K562 (cell line): ENCODE data around the gene FRAT1. TPM values are rescaled to one million over a fixed set of nuclear protein-coding genes. Genes with fewer than 3 reads are reported as not detected.
A peak's percentile ranks its signal among the peaks of the same experiment; 100 is the strongest.

Source experiments
- ATF7 ChIP-seq: fragments of 450-650 bp; IDR thresholded peaks from 2 replicates; pipeline ENCODE4 v1.7.1; 2014; ENCODE audit warnings: mild to moderate bottlenecking, moderate library complexity
- CREB1 ChIP-seq, 2 experiments: sonication (generic) in 1 of 2; formaldehyde crosslinking in 1 of 2; IDR thresholded peaks; 2 replicates each; pipeline versions ENCODE4 v1.6.1 to v1.8.0; 2012 to 2022; ENCODE audit warnings: inconsistent platforms in 1 of 2, mild to moderate bottlenecking in 1 of 2, missing genetic modification reagents in 1 of 2, moderate library complexity in 1 of 2
- EP400 ChIP-seq: fragments of 450-650 bp; IDR thresholded peaks from 2 replicates; pipeline ENCODE4 v1.6.1; 2017; ENCODE audit warnings: antibody characterized with exemption, mild to moderate bottlenecking, moderate library complexity
- HOMEZ ChIP-seq: fragments of 250-450 bp; sonication (Bioruptor Pico); IDR thresholded peaks from 2 replicates; pipeline ENCODE4 v1.4.0; 2020; ENCODE audit warnings: mild to moderate bottlenecking, moderate library complexity
- JUND ChIP-seq, 2 experiments: IDR thresholded peaks; 2 replicates in 1 of 2; 3 replicates in 1 of 2; pipeline ENCODE4 v1.6.1; 2011; ENCODE audit warnings: borderline replicate concordance in 2 of 2, low read depth in 2 of 2, low read length in 2 of 2, improper control_type of control experiment in 1 of 2, missing biosample characterization in 1 of 2, missing genetic modification characterization in 1 of 2, missing genetic modification reagents in 1 of 2
- MXD1 ChIP-seq: fragments of 250-450 bp; sonication (Bioruptor Pico); IDR thresholded peaks from 2 replicates; pipeline ENCODE4 v1.8.0; 2021; ENCODE audit warnings: borderline replicate concordance, mild to moderate bottlenecking, moderate library complexity; ENCODE audit not compliant: poor library complexity, severe bottlenecking
- RBM39 ChIP-seq: fragments of 200-400 bp; formaldehyde crosslinking; optimal IDR thresholded peaks from 2 replicates; pipeline ENCODE3; 2018; ENCODE audit warnings: low read depth, low read length
- TRIM25 ChIP-seq: fragments of 450-650 bp; IDR thresholded peaks from 2 replicates; pipeline ENCODE4 v1.7.0; 2016; ENCODE audit warnings: borderline replicate concordance
- YY1 ChIP-seq, 3 experiments: IDR thresholded peaks; 2 replicates each; pipeline ENCODE4 v1.6.1; 2011; ENCODE audit warnings: low read length in 2 of 3, mild to moderate bottlenecking in 2 of 3, moderate library complexity in 2 of 3, borderline replicate concordance in 1 of 3, control low read depth in 1 of 3, low read depth in 1 of 3; ENCODE audit not compliant: insufficient read depth in 3 of 3, insufficient replicate concordance in 2 of 3, control insufficient read depth in 1 of 3, insufficient read length in 1 of 3; ENCODE audit errors: extremely low read depth in 1 of 3
- ZNF239 ChIP-seq: fragments of 250-450 bp; sonication (Bioruptor Pico); IDR thresholded peaks from 2 replicates; pipeline ENCODE4 v1.4.0; 2020; ENCODE audit warnings: mild to moderate bottlenecking
- polyA plus RNA-seq, 8 experiments: library from polyadenylated mRNA; depleted of rRNA in 4 of 8; stranded (reverse) in 5 of 8; unstranded in 3 of 8; fragments of >200 nt; fragmentation: Nextera tagmentation in 2 of 8; fragmentation: Illumina TruSeq in 1 of 8; extraction: Ambion mirVana in 2 of 8; extraction: Trizol in 1 of 8; gene quantifications; 2 replicates each; pipeline versions ENCODE4 v1.2.1 to v1.2.3, GENCODE V29; 2011 to 2014; ENCODE audit warnings: inconsistent platforms in 1 of 8, missing spikeins in 1 of 8
- total RNA-seq, 7 experiments: library from RNA; depleted of rRNA in 6 of 7; stranded (reverse); fragments of >200 nt in 6 of 7; fragmentation: Illumina TruSeq in 2 of 7; extraction: Trizol in 2 of 7; gene quantifications; 2 replicates each; pipeline versions ENCODE4 v1.2.1 to v1.2.3, GENCODE V29; 2011 to 2021; ENCODE audit warnings: low replicate concordance in 1 of 7
- TF ChIP-seq, protein P1 (sequence below): sonication (generic); formaldehyde crosslinking; IDR thresholded peaks from 2 replicates; pipeline ENCODE4 v1.8.0; 2022; ENCODE audit warnings: missing genetic modification reagents, mild to moderate bottlenecking, moderate library complexity, borderline replicate concordance
- TF ChIP-seq, protein P2 (sequence below), 2 experiments: fragments of 450-650 bp; conservative IDR thresholded peaks; 2 replicates each; pipeline ENCODE4 v1.6.1; 2017; ENCODE audit warnings: mild to moderate bottlenecking in 2 of 2, moderate library complexity in 2 of 2
- TF ChIP-seq, protein P3 (sequence below), 3 experiments: IDR thresholded peaks in 2 of 3; conservative IDR thresholded peaks in 1 of 3; 2 replicates each; pipeline ENCODE4 v1.5.1; 2011 to 2012; ENCODE audit warnings: low read length in 3 of 3, mild to moderate bottlenecking in 3 of 3, control low read depth in 2 of 3, improper control_type of control experiment in 1 of 3, inconsistent platforms in 1 of 3, low read depth in 1 of 3, mixed read lengths in 1 of 3, moderate library complexity in 1 of 3; ENCODE audit not compliant: insufficient read depth in 2 of 3

The FRAT1 gene
- total and polyA plus RNA-seq, 9 of the 15 experiments (the other 6 are each of a cell fraction or from before 2014, with no cell fraction given) = 0.11 to 4.6 (median 1.4) TPM

GRCh38 chr10:97332591-97333350, 13.7 kb downstream of the FRAT1 start (continued):
- TF ChIP-seq, protein P1, sequence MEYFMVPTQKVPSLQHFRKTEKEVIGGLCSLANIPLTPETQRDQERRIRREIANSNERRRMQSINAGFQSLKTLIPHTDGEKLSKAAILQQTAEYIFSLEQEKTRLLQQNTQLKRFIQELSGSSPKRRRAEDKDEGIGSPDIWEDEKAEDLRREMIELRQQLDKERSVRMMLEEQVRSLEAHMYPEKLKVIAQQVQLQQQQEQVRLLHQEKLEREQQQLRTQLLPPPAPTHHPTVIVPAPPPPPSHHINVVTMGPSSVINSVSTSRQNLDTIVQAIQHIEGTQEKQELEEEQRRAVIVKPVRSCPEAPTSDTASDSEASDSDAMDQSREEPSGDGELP = 0 out of 2 replicates have a peak, but pooled peaks have one; percentile 2
- no peak for TF ChIP-seq YY1 (IDR thresholded peaks at IDR 0.05; ENCODE audit: borderline replicate concordance in 1 of 3, control insufficient read depth in 1 of 3, extremely low read depth in 1 of 3, insufficient read depth in 3 of 3, insufficient read length in 1 of 3, insufficient replicate concordance in 2 of 3, low read depth in 1 of 3, low read length in 2 of 3)
- 0 out of 2 replicates have a peak, but pooled peaks have one; percentile 20 for TF ChIP-seq TRIM25
- TF ChIP-seq, protein P2, sequence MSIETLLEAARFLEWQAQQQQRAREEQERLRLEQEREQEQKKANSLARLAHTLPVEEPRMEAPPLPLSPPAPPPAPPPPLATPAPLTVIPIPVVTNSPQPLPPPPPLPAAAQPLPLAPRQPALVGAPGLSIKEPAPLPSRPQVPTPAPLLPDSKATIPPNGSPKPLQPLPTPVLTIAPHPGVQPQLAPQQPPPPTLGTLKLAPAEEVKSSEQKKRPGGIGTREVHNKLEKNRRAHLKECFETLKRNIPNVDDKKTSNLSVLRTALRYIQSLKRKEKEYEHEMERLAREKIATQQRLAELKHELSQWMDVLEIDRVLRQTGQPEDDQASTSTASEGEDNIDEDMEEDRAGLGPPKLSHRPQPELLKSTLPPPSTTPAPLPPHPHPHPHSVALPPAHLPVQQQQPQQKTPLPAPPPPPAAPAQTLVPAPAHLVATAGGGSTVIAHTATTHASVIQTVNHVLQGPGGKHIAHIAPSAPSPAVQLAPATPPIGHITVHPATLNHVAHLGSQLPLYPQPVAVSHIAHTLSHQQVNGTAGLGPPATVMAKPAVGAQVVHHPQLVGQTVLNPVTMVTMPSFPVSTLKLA (conservative IDR thresholded peaks at IDR 0.05) = 0 out of 4 replicates have a peak, but pooled peaks have one; percentile 15 to 31
- no peak for TF ChIP-seq ZNF239 (CRISPR knock-in tag)
- TF ChIP-seq ATF7 = 0 out of 2 replicates have a peak, but pooled peaks have one; percentile 4
- TF ChIP-seq CREB1 (IDR thresholded peaks at IDR 0.05) = no peak
- no peak for TF ChIP-seq CREB1 (CRISPR knock-in tag; IDR thresholded peaks at IDR 0.05)
- peak; percentile 10 for TF ChIP-seq RBM39
- TF ChIP-seq JUND (IDR thresholded peaks at IDR 0.05; ENCODE audit: borderline replicate concordance, low read depth, low read length) = 0 out of 2 replicates have a peak, but pooled peaks have one; percentile 2
- no peak; the same call in 1 of the 3 replicates for TF ChIP-seq JUND (tag; IDR thresholded peaks at IDR 0.05; ENCODE audit: borderline replicate concordance, low read depth, low read length)
- TF ChIP-seq, protein P3, sequence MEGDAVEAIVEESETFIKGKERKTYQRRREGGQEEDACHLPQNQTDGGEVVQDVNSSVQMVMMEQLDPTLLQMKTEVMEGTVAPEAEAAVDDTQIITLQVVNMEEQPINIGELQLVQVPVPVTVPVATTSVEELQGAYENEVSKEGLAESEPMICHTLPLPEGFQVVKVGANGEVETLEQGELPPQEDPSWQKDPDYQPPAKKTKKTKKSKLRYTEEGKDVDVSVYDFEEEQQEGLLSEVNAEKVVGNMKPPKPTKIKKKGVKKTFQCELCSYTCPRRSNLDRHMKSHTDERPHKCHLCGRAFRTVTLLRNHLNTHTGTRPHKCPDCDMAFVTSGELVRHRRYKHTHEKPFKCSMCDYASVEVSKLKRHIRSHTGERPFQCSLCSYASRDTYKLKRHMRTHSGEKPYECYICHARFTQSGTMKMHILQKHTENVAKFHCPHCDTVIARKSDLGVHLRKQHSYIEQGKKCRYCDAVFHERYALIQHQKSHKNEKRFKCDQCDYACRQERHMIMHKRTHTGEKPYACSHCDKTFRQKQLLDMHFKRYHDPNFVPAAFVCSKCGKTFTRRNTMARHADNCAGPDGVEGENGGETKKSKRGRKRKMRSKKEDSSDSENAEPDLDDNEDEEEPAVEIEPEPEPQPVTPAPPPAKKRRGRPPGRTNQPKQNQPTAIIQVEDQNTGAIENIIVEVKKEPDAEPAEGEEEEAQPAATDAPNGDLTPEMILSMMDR (IDR thresholded peaks at IDR 0.05 in 2 of 3, conservative IDR thresholded peaks at IDR 0.05 in 1 of 3; ENCODE audit: insufficient read depth in 2 of 3, low read depth in 1 of 3, low read length in 3 of 3) = peak in 2 of 3 experiments; percentile 12 to 62; a peak in 2 of 6 replicates
- no peak for TF ChIP-seq MXD1
- TF ChIP-seq HOMEZ (CRISPR knock-in tag) = no peak
- peak; percentile 29; the same call in 1 of the 2 replicates for TF ChIP-seq EP400
